Measurements from ENCODE around the gene GJC2. TPM values are rescaled to one million over a fixed set of nuclear protein-coding genes. Genes with fewer than 3 reads are reported as not detected.
A peak's percentile ranks its signal among the peaks of the same experiment; 100 is the strongest.

Gene GJC2
- total RNA-seq, 1 donor from 2014 or later, result 1.9 TPM

DNA sequence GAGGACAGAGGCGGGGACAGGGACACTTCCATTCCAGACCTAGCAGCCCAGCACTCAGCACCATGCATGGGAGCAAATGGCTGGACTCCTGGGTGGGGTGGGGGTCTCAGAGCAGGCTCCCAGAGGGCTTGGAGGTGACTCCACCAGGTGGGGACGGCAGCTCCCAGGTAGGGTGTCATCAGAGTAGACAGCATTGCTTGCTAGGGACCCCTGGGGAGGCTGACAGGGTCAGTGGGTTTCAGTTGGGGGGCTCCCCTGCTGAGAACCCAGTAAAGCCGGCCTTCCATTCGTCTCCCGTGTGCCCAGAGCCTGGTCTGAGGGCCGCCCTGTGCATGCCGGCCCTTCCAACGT is 4.8 kb upstream of the GJC2 start:
- DNase-seq (ENCODE audit: low spot score), result no peak

DNA sequence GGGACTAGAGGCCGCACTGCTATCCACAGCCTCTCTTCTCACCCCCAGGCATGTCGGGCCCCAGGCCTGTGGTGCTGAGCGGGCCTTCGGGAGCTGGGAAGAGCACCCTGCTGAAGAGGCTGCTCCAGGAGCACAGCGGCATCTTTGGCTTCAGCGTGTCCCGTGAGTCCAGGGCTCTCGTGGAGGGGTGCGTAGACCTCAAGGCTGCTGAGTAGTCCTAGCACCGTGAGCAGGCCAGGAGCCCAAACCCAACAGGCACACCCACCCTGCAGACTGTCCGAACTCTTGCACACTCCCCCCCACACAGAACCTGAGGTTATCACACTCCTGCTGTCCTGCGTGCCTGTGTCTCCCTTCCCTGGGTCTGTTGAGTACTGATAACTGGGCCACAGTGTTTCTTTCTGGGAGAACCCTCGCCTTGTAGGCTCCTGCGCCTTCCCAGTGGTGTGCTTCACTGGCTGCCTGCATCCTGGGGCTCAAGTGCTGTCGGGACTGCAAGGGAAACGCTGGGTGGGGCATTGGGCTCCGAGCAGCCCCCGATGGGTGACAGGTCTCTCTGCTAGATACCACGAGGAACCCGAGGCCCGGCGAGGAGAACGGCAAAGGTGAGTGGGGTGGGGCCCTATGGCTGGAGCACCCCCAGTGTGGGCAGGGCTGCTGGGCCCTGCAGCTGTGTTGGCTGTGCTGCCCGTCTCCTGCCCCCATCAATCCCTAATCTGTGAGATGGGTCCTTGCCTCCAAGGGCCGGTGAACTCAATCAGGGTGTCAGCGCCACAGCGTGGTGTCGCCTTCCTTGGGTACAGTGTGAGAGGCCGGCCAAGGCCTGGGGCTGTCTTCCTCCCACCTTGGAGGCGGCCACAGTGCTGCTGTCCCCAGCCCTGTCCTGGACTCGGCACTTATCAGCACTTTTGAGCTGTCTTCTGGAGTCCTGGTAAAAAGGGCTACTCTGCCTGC is 4.0 kb upstream of the GJC2 start:
- no peak for DNase-seq (ENCODE audit: low spot score)

DNA sequence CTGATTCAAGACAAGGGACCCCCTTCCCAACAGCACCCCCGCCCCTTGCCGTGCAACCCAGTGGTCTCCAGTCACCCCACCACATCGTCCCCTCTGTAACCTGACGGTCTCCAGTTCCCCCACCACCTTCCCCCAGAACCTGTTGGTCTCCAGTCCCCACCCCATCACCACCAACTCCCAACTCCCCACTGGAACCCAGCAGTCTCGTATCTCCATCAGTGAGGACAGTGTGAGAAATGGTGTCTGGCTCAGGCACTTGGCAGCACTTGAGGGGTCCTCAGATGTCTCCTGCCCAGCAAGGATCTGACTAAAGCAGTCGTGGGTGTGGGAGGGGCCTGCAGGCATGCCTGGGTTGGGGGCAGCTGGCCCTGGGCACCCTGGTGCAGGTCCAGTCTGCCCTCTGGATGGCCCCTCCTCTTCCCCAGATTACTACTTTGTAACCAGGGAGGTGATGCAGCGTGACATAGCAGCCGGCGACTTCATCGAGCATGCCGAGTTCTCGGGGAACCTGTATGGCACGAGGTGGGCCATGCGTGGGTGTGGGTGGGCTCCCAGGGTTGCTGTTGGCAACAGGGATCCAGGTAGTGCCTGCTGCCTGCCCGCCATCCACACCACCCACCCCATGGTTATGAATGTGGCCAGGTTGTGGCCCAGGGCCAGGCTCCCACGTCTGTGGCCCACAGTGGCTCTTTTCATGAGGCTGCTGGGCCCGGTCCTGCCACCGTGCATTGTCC is 3.1 kb upstream of the GJC2 start:
- DNase-seq (ENCODE audit: low spot score), result no peak

GRCh38 chr1:228147151-228147693 is 2.5 kb upstream of the GJC2 start:
- DNase-seq (ENCODE audit: low spot score), result no peak

GRCh38 chr1:228147768-228148167 is 2.0 kb upstream of the GJC2 start:
- DNase-seq (ENCODE audit: low spot score), result no peak

DNA sequence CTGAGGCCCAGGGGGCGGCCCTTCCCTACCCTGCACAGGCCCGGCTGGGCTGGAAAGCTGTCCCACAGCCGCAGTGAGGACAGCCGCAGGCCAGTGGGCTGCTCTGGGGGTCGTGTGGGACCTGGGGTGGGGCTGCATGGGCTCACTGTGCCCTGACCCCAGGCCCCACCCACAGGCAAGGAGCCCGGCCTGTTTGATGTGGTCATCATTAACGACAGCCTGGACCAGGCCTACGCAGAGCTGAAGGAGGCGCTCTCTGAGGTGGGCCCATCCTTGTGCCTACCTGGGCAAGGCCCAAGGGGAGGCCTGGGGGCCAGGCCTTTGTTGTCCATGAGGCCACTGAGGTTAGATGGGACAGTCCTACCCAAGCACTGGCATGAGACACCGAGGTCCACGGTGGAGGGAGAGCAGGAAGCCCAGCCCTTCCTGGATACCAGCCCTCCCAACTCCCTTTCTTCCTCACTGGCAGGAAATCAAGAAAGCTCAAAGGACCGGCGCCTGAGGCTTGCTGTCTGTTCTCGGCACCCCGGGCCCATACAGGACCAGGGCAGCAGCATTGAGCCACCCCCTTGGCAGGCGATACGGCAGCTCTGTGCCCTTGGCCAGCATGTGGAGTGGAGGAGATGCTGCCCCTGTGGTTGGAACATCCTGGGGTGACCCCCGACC is 1.4 kb upstream of the GJC2 start:
- DNase-seq (ENCODE audit: low spot score), result peak; percentile 61

GRCh38 chr1:228148935-228149405 is 760 bp upstream of the GJC2 start:
- DNase-seq (ENCODE audit: low spot score), result no peak

GRCh38 chr1:228150120-228150460 is 360 bp downstream of the GJC2 start:
- no peak for DNase-seq (ENCODE audit: low spot score)

DNA sequence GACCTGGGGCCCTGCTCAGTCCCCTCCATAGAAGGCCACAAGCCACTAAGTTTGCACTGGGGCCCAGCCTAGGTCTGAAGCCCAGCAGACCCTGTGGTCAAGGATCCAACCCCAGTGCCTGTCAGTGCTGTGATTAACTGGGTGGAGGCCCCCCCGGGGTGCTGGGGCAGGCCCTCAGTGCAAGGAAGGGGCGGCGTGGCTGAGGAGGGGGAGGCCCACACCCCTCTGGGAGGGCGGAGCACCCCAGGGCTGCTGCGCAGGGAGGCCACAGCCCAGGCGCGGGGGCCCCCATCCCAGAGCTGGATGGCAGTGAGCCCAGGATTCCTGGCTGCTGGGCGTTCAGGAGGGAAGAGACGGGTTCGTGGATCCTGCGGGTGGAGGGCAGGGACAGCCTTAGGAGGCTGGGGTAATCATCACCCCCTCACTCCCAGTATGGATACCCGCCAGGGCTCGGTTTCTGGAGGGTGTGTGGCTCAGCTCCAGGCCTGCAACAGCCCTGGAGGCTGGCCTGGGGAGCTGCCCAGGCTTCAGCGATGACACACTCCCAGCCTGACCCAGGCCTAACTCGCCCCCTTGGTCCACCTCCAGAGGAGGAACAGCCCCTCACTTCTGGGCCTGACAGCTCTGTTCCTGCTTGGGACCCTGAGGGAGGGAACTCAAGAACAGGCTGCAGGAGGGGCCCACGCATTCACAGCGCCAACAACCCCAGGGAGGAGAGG is 890 bp downstream of the GJC2 start:
- peak; percentile 98 for DNase-seq (ENCODE audit: low spot score)

- DNase-seq (ENCODE audit: low spot score), result no peak
Observed at GRCh38 chr1:228151180-228151925, 1.6 kb downstream of the GJC2 start.

DNA sequence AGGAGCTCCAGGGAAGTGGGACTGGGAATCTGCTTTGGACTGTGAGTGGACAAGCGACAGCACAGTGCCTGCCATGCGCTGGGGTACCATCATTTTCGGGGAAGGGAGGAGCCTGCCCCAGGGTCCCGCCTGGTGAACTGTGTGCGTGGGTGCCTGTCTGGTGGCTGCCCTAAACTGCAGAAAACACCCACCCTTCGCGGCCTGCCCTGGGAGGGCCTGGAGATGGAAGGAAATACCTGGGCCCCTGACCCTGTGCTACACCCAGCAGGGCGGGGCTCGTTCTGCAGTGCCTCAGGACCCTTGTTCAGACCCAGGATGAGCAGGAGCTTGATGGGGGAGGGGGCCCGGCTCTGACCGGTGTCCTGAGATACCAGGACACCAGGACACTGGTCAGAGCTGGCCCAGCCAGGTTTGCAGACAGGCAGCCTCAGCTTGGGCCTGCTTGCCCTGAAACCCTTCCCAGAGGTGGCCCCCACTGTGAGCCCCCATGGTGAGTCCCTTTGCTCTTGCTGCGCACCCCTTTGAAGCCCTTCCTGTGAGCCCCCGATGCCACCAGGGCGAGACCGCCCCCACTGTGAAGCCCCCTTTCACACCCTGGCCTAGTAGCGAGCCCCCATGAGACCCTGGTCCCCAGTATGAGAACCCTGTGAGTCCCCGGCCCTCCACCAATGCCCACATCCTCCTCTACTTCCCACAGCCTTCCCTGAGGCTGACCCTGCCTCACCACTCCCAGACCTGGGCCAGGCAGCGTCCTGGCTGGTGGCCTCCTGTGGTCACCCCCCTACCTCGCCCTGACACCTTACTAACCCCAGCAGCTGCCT is 2.6 kb downstream of the GJC2 start:
- no peak for DNase-seq (ENCODE audit: low spot score)

GRCh38 chr1:228152918-228153258 is 3.2 kb downstream of the GJC2 start:
- DNase-seq (ENCODE audit: low spot score), result no peak

GRCh38 chr1:228154021-228154669 is 4.4 kb downstream of the GJC2 start:
- DNase-seq (ENCODE audit: low spot score), result no peak

DNA sequence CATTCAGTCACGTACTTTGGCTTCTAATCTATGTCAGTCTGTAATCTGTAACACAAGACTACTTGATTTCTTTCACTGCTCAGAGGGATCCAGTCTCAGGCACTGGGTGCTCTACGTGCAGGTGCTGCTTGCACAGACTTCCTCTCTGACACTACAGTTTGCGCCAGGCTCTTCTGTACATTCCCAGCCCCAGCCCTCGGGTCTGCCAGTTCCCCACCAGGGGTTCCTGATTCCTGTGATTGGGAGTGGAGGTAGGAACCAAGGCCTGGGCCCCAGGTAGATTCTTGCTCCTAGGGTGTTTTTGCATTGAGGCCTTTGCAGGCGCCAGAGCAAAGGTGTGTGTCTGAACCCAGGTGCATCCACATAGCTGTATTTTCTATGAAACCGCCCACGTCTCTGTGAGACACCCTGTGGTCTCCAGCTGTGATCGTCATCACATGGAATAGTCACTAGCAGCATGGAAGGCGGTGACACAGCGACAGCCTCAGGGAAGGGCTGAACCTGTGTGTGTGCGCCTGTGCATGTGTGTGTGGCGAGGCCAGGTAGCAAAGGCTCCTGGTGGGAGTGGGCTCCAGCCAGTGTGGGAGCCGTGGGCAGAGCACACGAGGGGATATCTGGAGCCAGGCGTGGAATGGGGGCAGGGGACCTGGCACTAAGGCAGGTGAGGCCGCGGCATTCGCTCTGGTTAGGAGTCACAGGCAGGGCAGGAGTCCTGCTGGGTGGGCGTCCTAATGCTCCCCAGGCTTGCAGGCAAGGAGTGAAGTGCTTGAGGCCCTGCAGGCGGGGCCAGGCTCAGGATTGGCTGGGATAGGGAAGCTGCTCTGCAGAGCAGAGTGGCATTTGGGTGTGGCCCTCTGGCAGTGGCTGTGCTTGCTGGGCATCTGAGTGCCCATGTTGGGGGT is 5.2 kb downstream of the GJC2 start:
- no peak for DNase-seq (ENCODE audit: low spot score)

DNA sequence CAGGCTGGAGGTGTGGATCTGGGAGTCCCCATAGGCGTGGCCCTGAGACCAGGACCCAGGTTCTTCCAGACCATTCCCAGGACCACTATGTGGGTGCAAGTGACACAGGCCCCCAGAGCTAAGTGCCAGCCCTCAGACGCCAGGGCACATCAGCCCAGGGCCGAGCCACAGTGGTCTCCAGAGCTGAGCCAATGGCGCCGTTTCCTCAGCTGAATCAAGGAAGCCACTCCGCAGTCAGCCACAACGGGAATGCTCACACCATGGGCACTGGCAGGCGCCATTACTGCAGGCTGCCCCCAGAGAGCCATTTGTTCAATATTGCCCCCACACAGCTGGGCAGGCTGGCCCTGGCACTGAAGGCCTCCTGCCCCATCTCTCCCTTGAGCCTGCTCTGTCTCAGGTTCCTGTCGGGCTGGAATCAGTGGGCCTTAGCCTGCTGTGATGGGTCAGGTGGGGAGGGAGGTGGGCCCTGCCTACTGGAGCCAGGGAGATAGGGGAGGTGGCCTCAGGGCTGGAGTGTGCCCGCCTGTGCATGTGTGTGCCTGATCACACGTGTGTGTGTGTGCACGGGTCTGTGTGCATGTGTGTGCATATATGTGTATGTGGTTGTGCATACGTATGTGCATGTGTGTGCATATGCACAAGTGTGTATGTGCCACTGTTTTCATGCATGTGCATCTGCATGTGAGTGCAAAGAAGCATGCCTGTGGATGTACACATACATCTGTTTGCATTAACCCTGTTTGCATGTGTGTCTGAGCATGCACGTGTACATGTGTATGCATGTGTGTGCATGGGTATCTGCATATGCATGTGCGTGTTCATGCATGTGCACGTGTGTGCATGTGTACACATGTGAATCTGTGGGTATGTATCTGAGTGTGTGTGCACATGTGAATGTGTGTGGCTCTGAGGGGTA is 6.1 kb downstream of the GJC2 start:
- no peak for DNase-seq (ENCODE audit: low spot score)

DNA sequence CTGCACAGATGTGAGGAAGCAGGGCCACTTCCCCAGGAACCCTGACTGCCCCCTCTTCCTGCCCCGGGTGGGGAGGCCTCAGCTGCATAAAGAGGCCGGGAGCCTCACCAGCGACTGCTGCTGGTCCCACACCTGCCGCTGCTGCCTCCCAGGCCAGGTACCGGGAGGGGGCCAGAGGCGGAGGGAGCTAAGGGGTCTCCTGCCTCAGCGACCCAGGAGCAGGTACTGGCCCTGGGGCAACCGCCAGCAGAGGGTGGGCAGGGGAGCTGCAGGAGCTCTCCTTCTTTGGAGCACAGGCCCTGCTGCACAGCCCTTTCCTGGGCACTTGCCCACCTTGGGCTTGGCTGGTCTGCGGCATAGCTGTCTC is 6.8 kb downstream of the GJC2 start:
- no peak for DNase-seq (ENCODE audit: low spot score)

Measured in umbilical cord (tissue), 2 donors.